ENCODE results near the gene CAB39. TPM values are rescaled to one million over a fixed set of nuclear protein-coding genes. Genes with fewer than 3 reads are reported as not detected.

Gene CAB39
- total and polyA plus RNA-seq, 2 of the 8 experiments (the other 6 are each of a cell fraction or from before 2014, with no cell fraction given): 16.4 to 50.5 TPM

DNA sequence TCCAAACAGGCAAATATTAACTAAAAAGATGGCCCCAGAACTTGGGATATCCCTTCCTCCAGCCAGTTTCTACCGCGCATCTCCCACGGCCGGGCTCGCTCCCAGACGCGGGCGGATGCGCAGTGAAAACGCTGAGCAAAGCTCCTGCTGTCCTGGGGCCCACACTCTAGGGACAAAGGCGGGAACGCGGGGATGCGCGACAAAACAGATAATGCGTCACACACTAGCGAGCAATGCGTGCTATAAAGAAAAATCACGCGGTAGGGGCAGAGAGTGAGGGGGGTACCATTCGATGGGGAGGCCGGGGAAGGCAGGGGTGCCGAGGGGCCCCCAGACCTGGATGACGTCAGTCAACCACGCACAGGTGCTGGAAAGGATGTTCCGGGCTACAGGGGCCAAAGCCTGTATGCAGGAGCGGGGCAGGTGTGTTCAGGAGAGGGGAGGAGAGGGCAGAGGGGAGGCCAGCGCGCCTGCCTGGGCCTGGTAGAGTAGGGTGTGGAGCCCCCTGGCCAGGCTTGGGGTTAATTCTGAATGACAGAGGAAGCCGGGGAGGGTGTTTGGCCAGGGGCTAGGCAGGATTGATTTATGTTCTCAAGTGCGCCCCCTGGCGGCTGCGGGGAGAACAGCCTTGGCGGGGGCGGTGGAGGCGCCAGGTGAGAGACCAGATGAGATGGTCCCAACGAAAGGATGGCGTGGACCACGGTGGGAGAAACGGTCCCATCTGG lies 137.2 kb downstream of the CAB39 start (continued):
- TF ChIP-seq SIX5 (IDR thresholded peaks at IDR 0.05; ENCODE audit: low read depth, low read length) (no peak), TAF7 (optimal IDR thresholded peaks at IDR 0.05; ENCODE audit: borderline replicate concordance, low read depth, low read length) (no peak), POLR2AphosphoS5 (IDR thresholded peaks at IDR 0.05; ENCODE audit: low read depth, low read length) (no peak), SP4 (IDR thresholded peaks at IDR 0.05; ENCODE audit: low read length) (no peak), POU5F1 (IDR thresholded peaks at IDR 0.05; ENCODE audit: low read depth, low read length) (no peak), RNF2 (IDR thresholded peaks at IDR 0.05; ENCODE audit: borderline replicate concordance, low read depth, low read length, missing control alignments, poor library complexity, severe bottlenecking) (no peak), JUND (IDR thresholded peaks at IDR 0.05; ENCODE audit: low read length) (no peak), NRF1 (IDR thresholded peaks at IDR 0.05; ENCODE audit: low read depth, low read length) (no peak), FOSL1 (IDR thresholded peaks at IDR 0.05; ENCODE audit: insufficient read depth, low read depth, low read length) (no peak), POLR2A (IDR thresholded peaks at IDR 0.05; ENCODE audit: control extremely low read depth in 1 of 2, low read depth in 2 of 2, low read length in 2 of 2) (no peak)
- TF ChIP-seq, protein P1, sequence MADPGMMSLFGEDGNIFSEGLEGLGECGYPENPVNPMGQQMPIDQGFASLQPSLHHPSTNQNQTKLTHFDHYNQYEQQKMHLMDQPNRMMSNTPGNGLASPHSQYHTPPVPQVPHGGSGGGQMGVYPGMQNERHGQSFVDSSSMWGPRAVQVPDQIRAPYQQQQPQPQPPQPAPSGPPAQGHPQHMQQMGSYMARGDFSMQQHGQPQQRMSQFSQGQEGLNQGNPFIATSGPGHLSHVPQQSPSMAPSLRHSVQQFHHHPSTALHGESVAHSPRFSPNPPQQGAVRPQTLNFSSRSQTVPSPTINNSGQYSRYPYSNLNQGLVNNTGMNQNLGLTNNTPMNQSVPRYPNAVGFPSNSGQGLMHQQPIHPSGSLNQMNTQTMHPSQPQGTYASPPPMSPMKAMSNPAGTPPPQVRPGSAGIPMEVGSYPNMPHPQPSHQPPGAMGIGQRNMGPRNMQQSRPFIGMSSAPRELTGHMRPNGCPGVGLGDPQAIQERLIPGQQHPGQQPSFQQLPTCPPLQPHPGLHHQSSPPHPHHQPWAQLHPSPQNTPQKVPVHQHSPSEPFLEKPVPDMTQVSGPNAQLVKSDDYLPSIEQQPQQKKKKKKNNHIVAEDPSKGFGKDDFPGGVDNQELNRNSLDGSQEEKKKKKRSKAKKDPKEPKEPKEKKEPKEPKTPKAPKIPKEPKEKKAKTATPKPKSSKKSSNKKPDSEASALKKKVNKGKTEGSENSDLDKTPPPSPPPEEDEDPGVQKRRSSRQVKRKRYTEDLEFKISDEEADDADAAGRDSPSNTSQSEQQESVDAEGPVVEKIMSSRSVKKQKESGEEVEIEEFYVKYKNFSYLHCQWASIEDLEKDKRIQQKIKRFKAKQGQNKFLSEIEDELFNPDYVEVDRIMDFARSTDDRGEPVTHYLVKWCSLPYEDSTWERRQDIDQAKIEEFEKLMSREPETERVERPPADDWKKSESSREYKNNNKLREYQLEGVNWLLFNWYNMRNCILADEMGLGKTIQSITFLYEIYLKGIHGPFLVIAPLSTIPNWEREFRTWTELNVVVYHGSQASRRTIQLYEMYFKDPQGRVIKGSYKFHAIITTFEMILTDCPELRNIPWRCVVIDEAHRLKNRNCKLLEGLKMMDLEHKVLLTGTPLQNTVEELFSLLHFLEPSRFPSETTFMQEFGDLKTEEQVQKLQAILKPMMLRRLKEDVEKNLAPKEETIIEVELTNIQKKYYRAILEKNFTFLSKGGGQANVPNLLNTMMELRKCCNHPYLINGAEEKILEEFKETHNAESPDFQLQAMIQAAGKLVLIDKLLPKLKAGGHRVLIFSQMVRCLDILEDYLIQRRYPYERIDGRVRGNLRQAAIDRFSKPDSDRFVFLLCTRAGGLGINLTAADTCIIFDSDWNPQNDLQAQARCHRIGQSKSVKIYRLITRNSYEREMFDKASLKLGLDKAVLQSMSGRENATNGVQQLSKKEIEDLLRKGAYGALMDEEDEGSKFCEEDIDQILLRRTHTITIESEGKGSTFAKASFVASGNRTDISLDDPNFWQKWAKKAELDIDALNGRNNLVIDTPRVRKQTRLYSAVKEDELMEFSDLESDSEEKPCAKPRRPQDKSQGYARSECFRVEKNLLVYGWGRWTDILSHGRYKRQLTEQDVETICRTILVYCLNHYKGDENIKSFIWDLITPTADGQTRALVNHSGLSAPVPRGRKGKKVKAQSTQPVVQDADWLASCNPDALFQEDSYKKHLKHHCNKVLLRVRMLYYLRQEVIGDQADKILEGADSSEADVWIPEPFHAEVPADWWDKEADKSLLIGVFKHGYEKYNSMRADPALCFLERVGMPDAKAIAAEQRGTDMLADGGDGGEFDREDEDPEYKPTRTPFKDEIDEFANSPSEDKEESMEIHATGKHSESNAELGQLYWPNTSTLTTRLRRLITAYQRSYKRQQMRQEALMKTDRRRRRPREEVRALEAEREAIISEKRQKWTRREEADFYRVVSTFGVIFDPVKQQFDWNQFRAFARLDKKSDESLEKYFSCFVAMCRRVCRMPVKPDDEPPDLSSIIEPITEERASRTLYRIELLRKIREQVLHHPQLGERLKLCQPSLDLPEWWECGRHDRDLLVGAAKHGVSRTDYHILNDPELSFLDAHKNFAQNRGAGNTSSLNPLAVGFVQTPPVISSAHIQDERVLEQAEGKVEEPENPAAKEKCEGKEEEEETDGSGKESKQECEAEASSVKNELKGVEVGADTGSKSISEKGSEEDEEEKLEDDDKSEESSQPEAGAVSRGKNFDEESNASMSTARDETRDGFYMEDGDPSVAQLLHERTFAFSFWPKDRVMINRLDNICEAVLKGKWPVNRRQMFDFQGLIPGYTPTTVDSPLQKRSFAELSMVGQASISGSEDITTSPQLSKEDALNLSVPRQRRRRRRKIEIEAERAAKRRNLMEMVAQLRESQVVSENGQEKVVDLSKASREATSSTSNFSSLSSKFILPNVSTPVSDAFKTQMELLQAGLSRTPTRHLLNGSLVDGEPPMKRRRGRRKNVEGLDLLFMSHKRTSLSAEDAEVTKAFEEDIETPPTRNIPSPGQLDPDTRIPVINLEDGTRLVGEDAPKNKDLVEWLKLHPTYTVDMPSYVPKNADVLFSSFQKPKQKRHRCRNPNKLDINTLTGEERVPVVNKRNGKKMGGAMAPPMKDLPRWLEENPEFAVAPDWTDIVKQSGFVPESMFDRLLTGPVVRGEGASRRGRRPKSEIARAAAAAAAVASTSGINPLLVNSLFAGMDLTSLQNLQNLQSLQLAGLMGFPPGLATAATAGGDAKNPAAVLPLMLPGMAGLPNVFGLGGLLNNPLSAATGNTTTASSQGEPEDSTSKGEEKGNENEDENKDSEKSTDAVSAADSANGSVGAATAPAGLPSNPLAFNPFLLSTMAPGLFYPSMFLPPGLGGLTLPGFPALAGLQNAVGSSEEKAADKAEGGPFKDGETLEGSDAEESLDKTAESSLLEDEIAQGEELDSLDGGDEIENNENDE (IDR thresholded peaks at IDR 0.05; ENCODE audit: insufficient replicate concordance, low read length): no peak

Data from H1 (cell line).